ENCODE results near the gene ANKRD39.
A peak's percentile ranks its signal among the peaks of the same experiment; 100 is the strongest.

Gene ANKRD39

GRCh38 chr2:96885432-96886347, 27.9 kb upstream of the ANKRD39 start:
- no peak for DNase-seq

GRCh38 chr2:96884299-96885094, 26.7 kb upstream of the ANKRD39 start:
- no peak for DNase-seq

- DNase-seq = no peak
These were observed 25.5 kb upstream of the ANKRD39 start for GRCh38 chr2:96883306-96883705.

GRCh38 chr2:96882906-96883305, 25.1 kb upstream of the ANKRD39 start:
- no peak for DNase-seq

- no peak for DNase-seq
These were observed 24.4 kb upstream of the ANKRD39 start for GRCh38 chr2:96882230-96882629.

- no peak for DNase-seq
These were observed 23.8 kb upstream of the ANKRD39 start for GRCh38 chr2:96881349-96882195.

GRCh38 chr2:96880891-96881273, 23.1 kb upstream of the ANKRD39 start:
- no peak for DNase-seq

- no peak for DNase-seq
These were observed 21.8 kb upstream of the ANKRD39 start for GRCh38 chr2:96879545-96880040.

- no peak for DNase-seq
These were observed 21.2 kb upstream of the ANKRD39 start for GRCh38 chr2:96878796-96879544.

- no peak for DNase-seq
These were observed 20.4 kb upstream of the ANKRD39 start for GRCh38 chr2:96878171-96878570.

- no peak for DNase-seq
These were observed 19.8 kb upstream of the ANKRD39 start for GRCh38 chr2:96877631-96878092.

- DNase-seq = no peak
These were observed 19.2 kb upstream of the ANKRD39 start for GRCh38 chr2:96877042-96877451.

GRCh38 chr2:96876269-96877041, 18.6 kb upstream of the ANKRD39 start:
- no peak for DNase-seq

- no peak for DNase-seq
These were observed 17.9 kb upstream of the ANKRD39 start for GRCh38 chr2:96875498-96876268.

GRCh38 chr2:96874198-96874831, 16.5 kb upstream of the ANKRD39 start:
- peak in 1 of 2 experiments; percentile 38 for DNase-seq

GRCh38 chr2:96873651-96874096, 15.9 kb upstream of the ANKRD39 start:
- DNase-seq = no peak

GRCh38 chr2:96872591-96873349, 15.0 kb upstream of the ANKRD39 start:
- no peak for DNase-seq

- peak; percentile 49 to 64 for DNase-seq
These were observed 12.9 kb upstream of the ANKRD39 start for GRCh38 chr2:96870626-96871255.

Data from activated CD4-positive, alpha-beta T cell treated with anti-CD3 and anti-CD28 coated beads, Interleukin-2, amount 50 U/mL, for 48 hours (primary cell).